SHP77 (cell line): Measurements from ENCODE around the gene SASH3.

Experiments
- DNase-seq, 2 experiments: peaks; one replicate each; lab custom pipeline; 2025; lab: John Stamatoyannopoulos, UW

The SASH3 gene

DNA sequence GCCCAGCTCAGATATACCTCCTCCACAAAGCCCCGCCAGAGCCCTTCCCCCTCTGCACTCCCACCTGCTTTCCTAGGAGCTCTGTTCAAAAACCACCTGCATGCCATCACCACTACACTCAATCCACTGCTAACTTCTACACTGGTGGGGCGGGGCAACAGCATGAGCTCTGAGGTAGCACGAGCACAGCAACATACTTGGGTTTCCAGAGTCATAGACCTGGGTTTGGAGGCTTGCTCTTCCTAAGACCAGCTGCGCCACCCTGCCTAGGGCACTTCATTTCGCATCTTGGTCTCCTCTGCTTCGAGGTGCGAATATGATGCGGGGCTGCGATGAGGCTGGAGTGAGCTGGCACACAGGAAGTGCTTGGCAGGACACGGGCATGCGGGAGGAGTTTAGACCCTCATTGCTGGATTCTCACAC lies 3.6 kb downstream of the SASH3 start:
- DNase-seq: no peak

GRCh38 chrX:129784371-129784770 lies 4.6 kb downstream of the SASH3 start:
- DNase-seq: no peak

- no peak for DNase-seq
Observed at GRCh38 chrX:129785160-129785947, 5.6 kb downstream of the SASH3 start.

DNA sequence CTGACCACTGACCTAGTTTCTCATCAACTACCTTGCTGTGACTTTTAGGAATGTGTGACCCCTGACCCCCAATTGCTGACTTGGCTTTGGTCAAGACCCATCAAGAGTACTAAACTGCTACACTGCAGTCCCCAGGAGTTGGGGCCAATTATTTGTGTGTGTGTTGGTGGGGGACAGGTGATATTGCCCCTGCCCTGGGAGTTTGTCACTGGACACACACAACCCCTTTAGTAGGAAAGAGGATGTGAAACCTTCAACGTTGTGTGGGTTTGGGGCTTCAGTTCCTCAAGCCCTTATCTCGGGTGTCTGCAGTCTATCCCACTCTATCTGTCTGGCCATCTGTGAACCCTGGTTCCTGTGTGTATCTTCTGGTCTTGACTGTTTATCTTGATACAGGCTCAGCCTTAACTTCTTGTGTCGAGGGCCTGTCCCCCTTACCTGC lies 6.5 kb downstream of the SASH3 start:
- no peak for DNase-seq

- DNase-seq: no peak
Observed at GRCh38 chrX:129787336-129788055, 7.7 kb downstream of the SASH3 start.

DNA sequence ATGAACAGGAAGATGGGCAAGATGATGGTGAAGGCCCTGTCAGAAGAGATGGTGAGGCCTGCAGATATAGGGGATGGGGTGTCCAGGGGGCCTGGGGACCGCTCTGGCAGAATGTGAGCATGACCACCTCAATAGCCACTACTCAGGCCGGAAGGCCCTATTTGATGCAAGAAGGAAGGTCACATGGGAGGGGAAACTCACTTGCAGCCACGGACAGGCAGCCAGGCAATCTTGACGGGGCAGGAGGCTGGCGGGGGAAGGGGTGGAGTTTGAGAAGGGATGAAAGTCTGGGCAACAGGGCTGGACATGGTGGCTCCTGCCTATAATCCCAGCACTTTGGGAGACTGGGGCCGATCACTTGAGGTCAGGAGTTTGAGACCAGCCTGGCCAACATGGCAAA lies 8.8 kb downstream of the SASH3 start:
- DNase-seq: no peak

DNA sequence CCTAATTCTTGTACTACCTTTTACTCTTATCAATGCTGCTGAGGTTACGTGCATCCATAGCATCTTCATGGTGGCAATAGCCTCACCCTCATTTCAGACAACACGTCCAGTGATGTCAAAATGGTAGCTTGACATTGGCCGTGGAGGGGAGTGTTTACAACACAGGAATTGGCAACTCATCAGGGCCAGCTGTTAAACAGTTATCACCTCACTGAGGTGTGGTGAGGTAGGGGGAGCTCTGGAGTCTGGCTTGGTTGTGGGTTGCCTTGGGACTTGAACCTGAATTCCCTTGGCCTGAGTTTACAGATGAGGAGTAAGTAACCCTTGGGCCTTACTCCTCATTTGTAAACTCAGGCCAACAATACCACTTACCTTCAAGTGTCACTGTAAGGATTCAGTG lies 10.4 kb downstream of the SASH3 start:
- DNase-seq: no peak

- DNase-seq: no peak
Observed at GRCh38 chrX:129790808-129791207, 11.1 kb downstream of the SASH3 start.

- no peak for DNase-seq
Observed at GRCh38 chrX:129791336-129791735, 11.6 kb downstream of the SASH3 start.

- DNase-seq: peak in 1 of 2 experiments; percentile 12
Observed at GRCh38 chrX:129791961-129792570, 12.3 kb downstream of the SASH3 start.

GRCh38 chrX:129792586-129793291 lies 13.0 kb downstream of the SASH3 start:
- DNase-seq: no peak

DNA sequence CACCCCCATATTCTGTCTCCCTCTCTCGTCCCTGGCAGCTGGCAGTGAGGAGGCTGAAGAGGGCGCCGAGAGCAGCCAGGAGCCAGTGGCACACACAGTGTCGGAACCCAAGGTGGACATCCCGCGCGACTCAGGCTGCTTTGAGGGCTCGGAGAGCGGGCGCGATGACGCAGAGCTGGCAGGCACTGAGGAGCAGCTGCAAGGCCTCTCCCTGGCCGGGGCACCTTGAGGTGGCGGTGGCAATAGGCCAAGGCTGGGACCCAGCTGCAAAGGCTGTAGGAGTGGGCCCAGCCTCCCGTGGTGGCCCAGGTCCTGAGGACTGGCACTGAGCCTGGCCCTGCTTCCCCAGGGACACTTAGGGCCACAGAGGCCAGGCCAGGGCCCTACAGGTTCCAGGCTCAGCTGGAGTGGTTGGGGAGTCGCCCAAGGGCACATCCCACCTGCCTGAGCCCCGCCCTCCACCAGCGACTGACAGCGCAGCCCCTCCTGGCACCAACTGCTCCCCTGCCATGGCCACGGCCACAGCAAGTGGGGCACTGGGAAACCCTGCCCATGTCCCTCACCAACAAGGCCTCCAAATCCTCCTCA lies 13.9 kb downstream of the SASH3 start:
- peak; percentile 57 to 82 for DNase-seq

DNA sequence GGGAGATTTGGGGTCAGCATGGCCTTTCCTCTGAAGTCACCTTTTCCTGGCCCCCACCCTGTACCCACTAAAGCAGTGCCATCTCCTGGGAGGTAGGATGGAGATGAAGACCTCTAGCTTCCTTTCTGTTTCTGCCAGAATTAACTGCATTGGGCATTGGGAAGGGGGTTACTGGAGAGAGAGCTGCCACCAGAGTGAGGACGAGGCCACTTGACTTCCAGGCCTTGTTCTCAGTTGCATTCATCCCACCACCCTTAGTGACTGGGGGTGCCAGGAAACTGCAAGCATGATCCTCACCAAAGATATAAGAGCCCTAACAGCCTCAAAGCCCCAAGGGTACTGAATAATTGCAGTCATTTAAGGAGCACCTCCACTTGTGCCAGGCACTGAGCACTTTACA lies 15.8 kb downstream of the SASH3 start:
- no peak for DNase-seq

DNA sequence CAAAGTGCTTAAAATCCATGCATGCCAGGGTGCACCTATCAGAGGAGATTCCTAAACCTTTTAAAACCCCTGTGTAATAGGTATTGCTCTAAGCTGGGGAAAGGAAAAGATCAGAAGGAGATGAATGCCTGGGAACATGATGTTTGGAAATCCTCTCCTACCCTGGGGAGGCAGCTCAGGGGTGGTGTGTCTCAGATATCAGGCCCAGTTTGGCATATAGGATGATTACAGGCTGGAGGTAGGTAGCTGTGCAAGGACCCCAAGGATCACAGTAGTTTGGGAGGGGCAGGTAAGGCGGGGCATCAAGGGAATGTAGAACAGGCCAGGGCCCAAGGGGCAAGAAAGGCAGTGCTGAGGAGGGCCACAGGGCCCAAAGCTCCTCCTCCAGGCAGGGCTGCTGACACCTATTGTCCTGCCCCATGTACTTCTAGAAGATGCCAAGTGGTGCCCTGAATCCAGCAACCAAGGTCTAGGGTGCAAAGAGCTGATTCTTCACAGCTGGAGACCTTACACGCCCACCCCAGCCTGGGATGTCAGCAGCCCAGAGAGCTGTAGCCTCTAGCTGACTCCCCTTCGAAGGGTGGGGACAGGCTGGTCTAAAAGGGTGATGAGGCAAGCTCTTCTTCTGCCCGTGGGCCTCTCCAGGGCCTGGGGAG lies 17.6 kb downstream of the SASH3 start:
- no peak for DNase-seq

- no peak for DNase-seq
Observed at GRCh38 chrX:129798456-129798855, 18.7 kb downstream of the SASH3 start.

DNA sequence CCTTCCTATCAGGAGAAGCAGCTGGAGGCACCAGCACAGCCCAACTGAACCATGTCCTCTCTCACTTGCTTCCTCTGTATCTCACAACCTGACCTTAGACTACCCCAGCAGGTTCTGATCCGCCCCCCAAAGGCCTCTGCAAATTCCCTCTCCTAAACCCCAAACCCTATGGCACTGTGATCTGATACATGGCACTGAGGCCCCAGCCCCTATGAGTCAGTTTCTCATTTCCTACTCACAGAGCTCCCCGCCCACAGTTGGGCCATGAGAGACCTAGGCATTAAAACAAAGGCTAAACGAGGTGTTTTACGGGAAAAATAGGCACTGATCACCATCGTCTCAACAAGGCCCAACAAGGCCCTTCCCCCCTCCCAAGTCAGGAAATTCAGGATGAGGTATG lies 19.1 kb downstream of the SASH3 start:
- no peak for DNase-seq

GRCh38 chrX:129800186-129800585 lies 20.4 kb downstream of the SASH3 start:
- no peak for DNase-seq

- no peak for DNase-seq
Observed at GRCh38 chrX:129802863-129803262, 23.1 kb downstream of the SASH3 start.

DNA sequence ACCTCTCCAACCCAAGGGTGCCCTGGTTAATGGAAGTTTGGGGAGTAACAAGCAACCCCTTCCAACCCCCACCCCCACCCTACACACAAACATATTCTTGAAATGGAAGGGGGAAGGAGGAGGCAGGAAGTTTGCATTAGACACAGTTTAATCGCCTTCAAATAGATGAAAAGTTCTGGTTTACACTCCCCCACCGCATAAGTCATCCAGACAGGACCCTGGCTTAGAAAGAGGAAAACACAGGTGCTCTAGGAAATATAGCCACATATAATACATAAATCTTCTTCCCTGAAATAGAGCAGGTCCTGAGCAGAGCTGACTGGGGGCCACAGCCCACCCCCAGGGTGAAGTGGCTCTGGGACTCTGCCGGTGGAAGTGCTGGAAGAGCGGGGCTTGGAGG lies 25.1 kb downstream of the SASH3 start:
- no peak for DNase-seq

DNA sequence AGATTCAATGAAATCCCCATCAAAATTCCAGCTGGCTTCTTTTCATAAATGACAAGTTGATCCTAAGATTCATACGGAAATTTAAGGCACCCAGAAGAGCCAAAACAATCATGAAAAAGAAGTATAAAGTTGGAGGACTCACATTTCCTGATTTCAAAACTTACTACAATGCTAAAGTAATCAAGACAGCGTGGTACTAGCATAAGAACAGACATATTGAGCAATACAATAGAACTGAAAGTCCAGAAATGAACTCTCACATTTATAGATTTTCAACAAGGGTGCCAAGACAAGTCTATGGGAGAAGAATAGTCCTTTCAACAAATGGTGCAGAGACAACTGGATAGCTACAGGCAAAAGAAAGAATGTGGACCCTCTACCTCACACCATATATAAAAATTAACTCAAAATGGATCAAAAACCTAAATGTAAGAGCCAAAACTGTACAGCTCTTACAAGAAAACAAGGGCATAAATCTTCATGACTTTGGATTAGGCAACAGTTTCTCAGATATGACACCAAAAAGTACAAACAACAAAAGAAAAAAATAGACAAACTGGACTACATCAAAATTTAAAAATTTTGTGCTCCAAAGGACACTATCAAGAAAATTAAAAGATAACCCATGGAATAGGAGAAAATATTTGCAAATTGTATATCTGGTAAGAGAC lies 28.5 kb downstream of the SASH3 start:
- no peak for DNase-seq
